Neural cell (in vitro differentiated cells): ENCODE measurements around the gene YPEL5. TPM values are rescaled to one million over a fixed set of nuclear protein-coding genes. Genes with fewer than 3 reads are reported as not detected.
"Not testable (repeated sequence)": the region's sequence is repeated elsewhere in the genome, so short reads cannot be mapped to it uniquely, and the experiment has no call there.

Experiments
- H2AFZ ChIP-seq: fragments of 200-600, 300-800 bp; sonication (generic), shearing (Covaris generic); 2 replicates; pipeline ENCODE4 v1.6.0; 2014; ENCODE audit warnings: low read depth, mild to moderate bottlenecking, antibody characterized with exemption, low read length, moderate library complexity
- H3F3A ChIP-seq: fragments of 200-600 bp; shearing (Covaris generic); 2 replicates; pipeline ENCODE4 v1.6.1; 2016; ENCODE audit warnings: mild to moderate bottlenecking, moderate library complexity, mixed read lengths, antibody characterized with exemption, low read length; ENCODE audit not compliant: insufficient read depth, poor library complexity, severe bottlenecking
- H3K27ac ChIP-seq: fragments of 200-600, 300-800 bp; sonication (generic), shearing (Covaris generic); 2 replicates; pipeline ENCODE4 v1.5.1; 2014; ENCODE audit warnings: mild to moderate bottlenecking, low read length, moderate library complexity
- H3K27me3 ChIP-seq: fragments of 300-800, 200-600 bp; sonication (generic), shearing (Covaris generic); 2 replicates; pipeline ENCODE4 v1.6.0; 2014; ENCODE audit warnings: mild to moderate bottlenecking, low read depth, low read length, moderate library complexity; ENCODE audit not compliant: insufficient read depth
- H3K36me3 ChIP-seq: fragments of 300-800, 200-600 bp; sonication (generic), shearing (Covaris generic); 2 replicates; pipeline ENCODE4 v1.5.1; 2014; ENCODE audit warnings: mild to moderate bottlenecking, antibody characterized with exemption, low read length, moderate library complexity; ENCODE audit not compliant: insufficient read depth
- H3K4me2 ChIP-seq: fragments of 300-800, 200-600 bp; sonication (generic), shearing (Covaris generic); 2 replicates; pipeline ENCODE4 v1.6.0; 2014; ENCODE audit warnings: mild to moderate bottlenecking, low read length
- H3K4me3 ChIP-seq: fragments of 300-800, 200-600 bp; sonication (generic), shearing (Covaris generic); 2 replicates; pipeline ENCODE4 v1.5.1; 2014; ENCODE audit warnings: mild to moderate bottlenecking, low read length, moderate library complexity
- H3K79me2 ChIP-seq: fragments of 200-600 bp; shearing (Covaris generic); replicated peaks from 2 replicates; pipeline ENCODE4 v1.6.0; 2014; ENCODE audit warnings: mild to moderate bottlenecking, low read length, moderate library complexity; ENCODE audit not compliant: insufficient read depth
- H3K9ac ChIP-seq: fragments of 300-800, 200-600 bp; sonication (generic), shearing (Covaris generic); 2 replicates; pipeline ENCODE4 v1.6.1; 2016; ENCODE audit warnings: mild to moderate bottlenecking, low read length, mixed read lengths
- H3K9me2 ChIP-seq: fragments of 200-600 bp; shearing (Covaris generic); 2 replicates; pipeline ENCODE4 v1.6.1; 2016; ENCODE audit warnings: mild to moderate bottlenecking, low read length, mixed read lengths; ENCODE audit not compliant: insufficient read depth
- H3K9me3 ChIP-seq: fragments of 200-600, 300-800 bp; sonication (generic), shearing (Covaris generic); 2 replicates; pipeline ENCODE4 v1.6.1; 2016; ENCODE audit warnings: mild to moderate bottlenecking, mixed run types, low read length, moderate library complexity, mixed read lengths
- H4K20me1 ChIP-seq: fragments of 200-600 bp; shearing (Covaris generic); 2 replicates; pipeline ENCODE4 v1.6.1; 2016; ENCODE audit warnings: mild to moderate bottlenecking, mixed run types; ENCODE audit not compliant: insufficient read depth
- EZH2 ChIP-seq: fragments of 200-600, 300-800 bp; shearing (Covaris generic), sonication (generic); IDR thresholded peaks from 2 replicates; pipeline ENCODE4 v1.6.1; 2014; ENCODE audit warnings: antibody characterized with exemption, low read length, borderline replicate concordance, mild to moderate bottlenecking; ENCODE audit not compliant: insufficient read depth, poor library complexity, severe bottlenecking
- MXI1 ChIP-seq: fragments of 450-650 bp; conservative IDR thresholded peaks from 2 replicates; pipeline ENCODE4 v1.6.1; 2014; ENCODE audit warnings: antibody characterized with exemption, mild to moderate bottlenecking; ENCODE audit not compliant: poor library complexity, severe bottlenecking
- POLR2AphosphoS5 ChIP-seq: IDR thresholded peaks from 2 replicates; pipeline ENCODE4 v1.6.1; 2012
- SMC3 ChIP-seq: fragments of 450-650 bp; conservative IDR thresholded peaks from 2 replicates; pipeline ENCODE4 v1.6.1; 2014; ENCODE audit warnings: antibody characterized with exemption, mild to moderate bottlenecking, moderate library complexity; ENCODE audit not compliant: poor library complexity
- TAF1 ChIP-seq: IDR thresholded peaks from 2 replicates; pipeline ENCODE4 v1.6.1; 2012; ENCODE audit warnings: low read depth
- polyA plus RNA-seq: library from polyadenylated mRNA; depleted of rRNA; stranded (reverse); fragments of >200 nt; gene quantifications from 2 replicates; pipeline ENCODE4 v1.2.3, GENCODE V29; 2014
- TF ChIP-seq, protein P1 (sequence below): fragments of 450-650 bp; IDR thresholded peaks from 2 replicates; pipeline ENCODE4 v1.5.1; 2014; ENCODE audit warnings: antibody characterized with exemption, mild to moderate bottlenecking, moderate library complexity; ENCODE audit not compliant: poor library complexity, severe bottlenecking
- TF ChIP-seq, protein P2 (sequence below): IDR thresholded peaks from 2 replicates; pipeline ENCODE4 v1.6.1; 2012; ENCODE audit warnings: borderline replicate concordance

Gene YPEL5
- polyA plus RNA-seq, 1 donor from 2014 or later = 130 TPM

DNA sequence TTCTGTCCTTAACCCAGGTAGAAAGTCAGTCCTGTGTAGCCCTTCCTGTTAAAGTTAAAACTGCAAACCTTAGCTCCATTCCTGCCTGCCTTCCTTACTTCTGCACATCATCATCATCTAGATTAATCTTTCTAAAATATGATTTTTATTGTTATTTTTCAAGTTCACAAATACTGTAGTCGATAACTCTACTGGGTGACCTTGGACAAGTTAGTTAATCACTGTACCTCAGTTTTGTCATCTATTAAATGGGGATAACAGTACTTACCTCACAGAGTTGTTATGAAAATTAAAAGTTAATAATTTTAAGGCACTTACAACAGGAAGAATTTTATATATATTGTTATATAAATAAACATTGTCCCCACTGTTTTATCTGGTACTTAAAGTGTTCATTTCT, 2.5 kb upstream of the YPEL5 start:
- Histone ChIP-seq H3K79me2 (peaks cover under 1% of the 10 kb centered on the region), H3K27me3 (no peaks in the 10 kb centered on the region), H3K9me2 (no peaks in the 10 kb centered on the region), H3F3A (peaks cover 8% of the 10 kb centered on the region), H4K20me1 (peaks cover 7% of the 10 kb centered on the region), H2AFZ (no peak overlapping the region), H3K36me3 (no peaks in the 10 kb centered on the region), H3K4me2 (no peak overlapping the region), H3K27ac (no peak overlapping the region), H3K4me3 (no peak overlapping the region), H3K9me3 (no peaks in the 10 kb centered on the region), H3K9ac (no peak overlapping the region)
- TF ChIP-seq MXI1 = no peak
- no peak for TF ChIP-seq SMC3
- TF ChIP-seq, protein P1, sequence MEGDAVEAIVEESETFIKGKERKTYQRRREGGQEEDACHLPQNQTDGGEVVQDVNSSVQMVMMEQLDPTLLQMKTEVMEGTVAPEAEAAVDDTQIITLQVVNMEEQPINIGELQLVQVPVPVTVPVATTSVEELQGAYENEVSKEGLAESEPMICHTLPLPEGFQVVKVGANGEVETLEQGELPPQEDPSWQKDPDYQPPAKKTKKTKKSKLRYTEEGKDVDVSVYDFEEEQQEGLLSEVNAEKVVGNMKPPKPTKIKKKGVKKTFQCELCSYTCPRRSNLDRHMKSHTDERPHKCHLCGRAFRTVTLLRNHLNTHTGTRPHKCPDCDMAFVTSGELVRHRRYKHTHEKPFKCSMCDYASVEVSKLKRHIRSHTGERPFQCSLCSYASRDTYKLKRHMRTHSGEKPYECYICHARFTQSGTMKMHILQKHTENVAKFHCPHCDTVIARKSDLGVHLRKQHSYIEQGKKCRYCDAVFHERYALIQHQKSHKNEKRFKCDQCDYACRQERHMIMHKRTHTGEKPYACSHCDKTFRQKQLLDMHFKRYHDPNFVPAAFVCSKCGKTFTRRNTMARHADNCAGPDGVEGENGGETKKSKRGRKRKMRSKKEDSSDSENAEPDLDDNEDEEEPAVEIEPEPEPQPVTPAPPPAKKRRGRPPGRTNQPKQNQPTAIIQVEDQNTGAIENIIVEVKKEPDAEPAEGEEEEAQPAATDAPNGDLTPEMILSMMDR = no peak
- TF ChIP-seq POLR2AphosphoS5 = no peak
- no peak for TF ChIP-seq EZH2
- TF ChIP-seq, protein P2, sequence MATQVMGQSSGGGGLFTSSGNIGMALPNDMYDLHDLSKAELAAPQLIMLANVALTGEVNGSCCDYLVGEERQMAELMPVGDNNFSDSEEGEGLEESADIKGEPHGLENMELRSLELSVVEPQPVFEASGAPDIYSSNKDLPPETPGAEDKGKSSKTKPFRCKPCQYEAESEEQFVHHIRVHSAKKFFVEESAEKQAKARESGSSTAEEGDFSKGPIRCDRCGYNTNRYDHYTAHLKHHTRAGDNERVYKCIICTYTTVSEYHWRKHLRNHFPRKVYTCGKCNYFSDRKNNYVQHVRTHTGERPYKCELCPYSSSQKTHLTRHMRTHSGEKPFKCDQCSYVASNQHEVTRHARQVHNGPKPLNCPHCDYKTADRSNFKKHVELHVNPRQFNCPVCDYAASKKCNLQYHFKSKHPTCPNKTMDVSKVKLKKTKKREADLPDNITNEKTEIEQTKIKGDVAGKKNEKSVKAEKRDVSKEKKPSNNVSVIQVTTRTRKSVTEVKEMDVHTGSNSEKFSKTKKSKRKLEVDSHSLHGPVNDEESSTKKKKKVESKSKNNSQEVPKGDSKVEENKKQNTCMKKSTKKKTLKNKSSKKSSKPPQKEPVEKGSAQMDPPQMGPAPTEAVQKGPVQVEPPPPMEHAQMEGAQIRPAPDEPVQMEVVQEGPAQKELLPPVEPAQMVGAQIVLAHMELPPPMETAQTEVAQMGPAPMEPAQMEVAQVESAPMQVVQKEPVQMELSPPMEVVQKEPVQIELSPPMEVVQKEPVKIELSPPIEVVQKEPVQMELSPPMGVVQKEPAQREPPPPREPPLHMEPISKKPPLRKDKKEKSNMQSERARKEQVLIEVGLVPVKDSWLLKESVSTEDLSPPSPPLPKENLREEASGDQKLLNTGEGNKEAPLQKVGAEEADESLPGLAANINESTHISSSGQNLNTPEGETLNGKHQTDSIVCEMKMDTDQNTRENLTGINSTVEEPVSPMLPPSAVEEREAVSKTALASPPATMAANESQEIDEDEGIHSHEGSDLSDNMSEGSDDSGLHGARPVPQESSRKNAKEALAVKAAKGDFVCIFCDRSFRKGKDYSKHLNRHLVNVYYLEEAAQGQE = no peak
- TF ChIP-seq TAF1 = no peak

DNA sequence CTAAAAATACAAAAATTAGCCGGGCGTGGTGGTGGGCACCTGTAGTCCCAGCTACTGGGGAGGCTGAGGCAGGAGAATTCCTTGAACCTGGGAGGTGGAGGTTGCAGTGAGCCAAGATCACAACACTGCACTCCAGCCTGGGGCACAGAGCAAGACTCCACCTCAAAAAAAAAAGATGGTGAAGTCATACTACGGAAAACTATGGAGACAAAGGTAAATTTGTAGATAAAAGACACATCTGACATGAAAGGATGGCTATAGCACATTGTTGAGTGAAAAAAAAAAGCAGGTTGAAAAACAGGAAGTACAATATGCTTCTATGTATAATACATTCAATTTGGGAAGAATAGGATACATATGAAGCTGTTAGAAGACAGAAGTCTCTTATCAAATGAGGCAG, 1.9 kb upstream of the YPEL5 start:
- not testable (repeated sequence) for H2AFZ ChIP-seq, H3K4me2 ChIP-seq, H4K20me1 ChIP-seq, H3K79me2 ChIP-seq, H3K36me3 ChIP-seq, H3K9me2 ChIP-seq, H3K4me3 ChIP-seq, H3K9ac ChIP-seq, H3K27ac ChIP-seq, H3K27me3 ChIP-seq, H3K9me3 ChIP-seq, H3F3A ChIP-seq

DNA sequence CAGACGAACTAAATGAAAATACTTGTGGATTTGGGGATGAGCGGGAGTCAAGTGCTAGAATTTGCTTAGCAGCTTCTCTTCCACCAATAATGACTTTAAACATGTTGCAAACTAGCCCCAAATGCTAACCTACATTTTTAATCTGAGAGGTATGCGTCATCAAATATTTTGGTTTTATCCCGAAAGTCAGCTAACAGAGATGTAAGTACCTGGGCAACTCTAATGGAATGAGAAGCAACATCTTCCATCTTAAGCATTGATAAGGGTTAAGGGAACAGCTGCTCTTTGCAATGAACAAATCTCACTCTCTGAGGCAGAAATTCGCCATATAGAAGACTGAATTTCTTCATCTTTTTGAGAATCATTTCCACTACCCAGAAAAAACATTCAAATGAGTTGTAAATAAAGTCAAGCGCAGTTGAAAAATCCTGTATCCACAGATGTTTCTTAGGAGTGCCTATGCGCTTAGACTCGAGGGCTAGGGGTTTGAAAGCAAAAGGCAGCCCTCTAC, 926 bp upstream of the YPEL5 start:
- H4K20me1 ChIP-seq = peaks cover 7% of the 10 kb centered on the region
- H3K36me3 ChIP-seq = no peaks in the 10 kb centered on the region
- no peaks in the 10 kb centered on the region for H3K9me2 ChIP-seq
- H3K9me3 ChIP-seq = no peaks in the 10 kb centered on the region
- H3K27me3 ChIP-seq = no peaks in the 10 kb centered on the region
- H3K79me2 ChIP-seq = peaks cover 14% of the 10 kb centered on the region
- TF ChIP-seq EZH2 = no peak
- peak; percentile 46 for TF ChIP-seq SMC3
- peak overlapping the region; percentile 83 for H3K4me3 ChIP-seq
- H3F3A ChIP-seq = peaks cover 8% of the 10 kb centered on the region
- peak overlapping the region; percentile 91 for H2AFZ ChIP-seq
- peak overlapping the region; percentile 83 for H3K9ac ChIP-seq
- peak overlapping the region; percentile 96 for H3K27ac ChIP-seq
- peak overlapping the region; percentile 69 for H3K4me2 ChIP-seq
